Gastrocnemius medialis (tissue), 4 donors: ENCODE data around the gene CFAP45.

Experiments
- CTCF ChIP-seq, 5 experiments: fragments of 450-650 bp in 3 of 5; fragments of 200-600 bp in 2 of 5; sonication (generic) in 2 of 5; IDR thresholded peaks in 4 of 5; conservative IDR thresholded peaks in 1 of 5; 1 replicate in 4 of 5; 2 replicates in 1 of 5; pipeline ENCODE4 v1.5.1; 2016 to 2019; ENCODE audit warnings: antibody characterized with exemption in 5 of 5, mild to moderate bottlenecking in 3 of 5, moderate library complexity in 3 of 5
- POLR2A ChIP-seq, 2 donors: fragments of 450-650 bp; IDR thresholded peaks; one replicate each; pipeline ENCODE4 v1.6.1; 2017; ENCODE audit warnings: antibody characterized with exemption in 2 of 2, mild to moderate bottlenecking in 2 of 2, moderate library complexity in 2 of 2

GRCh38 chr1:159869607-159870006 is 30.4 kb downstream of the CFAP45 start:
- TF ChIP-seq CTCF (IDR thresholded peaks at IDR 0.05 in 4 of 5, conservative IDR thresholded peaks at IDR 0.05 in 1 of 5) (no peak), POLR2A (IDR thresholded peaks at IDR 0.05) (no peak)
